Measurements from ENCODE around the gene MOV10.

DNA sequence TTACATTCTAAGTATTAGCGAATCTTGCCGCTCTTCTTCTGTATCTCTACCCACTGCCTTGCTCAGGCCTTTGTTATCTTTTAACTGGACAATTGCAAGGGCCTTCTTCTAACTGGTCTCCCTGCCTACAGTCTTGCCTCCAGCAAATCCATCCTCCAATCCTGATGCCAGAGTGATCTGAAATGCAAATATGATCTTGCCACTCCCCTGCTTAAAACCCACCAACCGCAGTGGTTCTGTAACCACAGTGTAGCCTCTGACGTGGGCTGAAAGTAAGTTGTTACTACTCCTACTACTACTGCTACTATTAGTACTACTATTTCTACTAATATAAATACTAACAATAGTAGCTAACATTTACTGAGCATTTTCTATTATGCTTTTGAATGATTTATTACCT lies 12.4 kb downstream of the MOV10 start:
- TF ChIP-seq, protein P1, sequence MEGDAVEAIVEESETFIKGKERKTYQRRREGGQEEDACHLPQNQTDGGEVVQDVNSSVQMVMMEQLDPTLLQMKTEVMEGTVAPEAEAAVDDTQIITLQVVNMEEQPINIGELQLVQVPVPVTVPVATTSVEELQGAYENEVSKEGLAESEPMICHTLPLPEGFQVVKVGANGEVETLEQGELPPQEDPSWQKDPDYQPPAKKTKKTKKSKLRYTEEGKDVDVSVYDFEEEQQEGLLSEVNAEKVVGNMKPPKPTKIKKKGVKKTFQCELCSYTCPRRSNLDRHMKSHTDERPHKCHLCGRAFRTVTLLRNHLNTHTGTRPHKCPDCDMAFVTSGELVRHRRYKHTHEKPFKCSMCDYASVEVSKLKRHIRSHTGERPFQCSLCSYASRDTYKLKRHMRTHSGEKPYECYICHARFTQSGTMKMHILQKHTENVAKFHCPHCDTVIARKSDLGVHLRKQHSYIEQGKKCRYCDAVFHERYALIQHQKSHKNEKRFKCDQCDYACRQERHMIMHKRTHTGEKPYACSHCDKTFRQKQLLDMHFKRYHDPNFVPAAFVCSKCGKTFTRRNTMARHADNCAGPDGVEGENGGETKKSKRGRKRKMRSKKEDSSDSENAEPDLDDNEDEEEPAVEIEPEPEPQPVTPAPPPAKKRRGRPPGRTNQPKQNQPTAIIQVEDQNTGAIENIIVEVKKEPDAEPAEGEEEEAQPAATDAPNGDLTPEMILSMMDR (IDR thresholded peaks at IDR 0.05; ENCODE audit: poor library complexity, severe bottlenecking): no peak
- TF ChIP-seq RAD21 (conservative IDR thresholded peaks at IDR 0.05): no peak
- TF ChIP-seq, protein P2, sequence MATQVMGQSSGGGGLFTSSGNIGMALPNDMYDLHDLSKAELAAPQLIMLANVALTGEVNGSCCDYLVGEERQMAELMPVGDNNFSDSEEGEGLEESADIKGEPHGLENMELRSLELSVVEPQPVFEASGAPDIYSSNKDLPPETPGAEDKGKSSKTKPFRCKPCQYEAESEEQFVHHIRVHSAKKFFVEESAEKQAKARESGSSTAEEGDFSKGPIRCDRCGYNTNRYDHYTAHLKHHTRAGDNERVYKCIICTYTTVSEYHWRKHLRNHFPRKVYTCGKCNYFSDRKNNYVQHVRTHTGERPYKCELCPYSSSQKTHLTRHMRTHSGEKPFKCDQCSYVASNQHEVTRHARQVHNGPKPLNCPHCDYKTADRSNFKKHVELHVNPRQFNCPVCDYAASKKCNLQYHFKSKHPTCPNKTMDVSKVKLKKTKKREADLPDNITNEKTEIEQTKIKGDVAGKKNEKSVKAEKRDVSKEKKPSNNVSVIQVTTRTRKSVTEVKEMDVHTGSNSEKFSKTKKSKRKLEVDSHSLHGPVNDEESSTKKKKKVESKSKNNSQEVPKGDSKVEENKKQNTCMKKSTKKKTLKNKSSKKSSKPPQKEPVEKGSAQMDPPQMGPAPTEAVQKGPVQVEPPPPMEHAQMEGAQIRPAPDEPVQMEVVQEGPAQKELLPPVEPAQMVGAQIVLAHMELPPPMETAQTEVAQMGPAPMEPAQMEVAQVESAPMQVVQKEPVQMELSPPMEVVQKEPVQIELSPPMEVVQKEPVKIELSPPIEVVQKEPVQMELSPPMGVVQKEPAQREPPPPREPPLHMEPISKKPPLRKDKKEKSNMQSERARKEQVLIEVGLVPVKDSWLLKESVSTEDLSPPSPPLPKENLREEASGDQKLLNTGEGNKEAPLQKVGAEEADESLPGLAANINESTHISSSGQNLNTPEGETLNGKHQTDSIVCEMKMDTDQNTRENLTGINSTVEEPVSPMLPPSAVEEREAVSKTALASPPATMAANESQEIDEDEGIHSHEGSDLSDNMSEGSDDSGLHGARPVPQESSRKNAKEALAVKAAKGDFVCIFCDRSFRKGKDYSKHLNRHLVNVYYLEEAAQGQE (IDR thresholded peaks at IDR 0.05; ENCODE audit: borderline replicate concordance): no peak
- no peak for TF ChIP-seq EZH2 (IDR thresholded peaks at IDR 0.05; ENCODE audit: borderline replicate concordance, insufficient read depth, low read length, poor library complexity, severe bottlenecking)
- TF ChIP-seq MXI1 (conservative IDR thresholded peaks at IDR 0.05; ENCODE audit: poor library complexity, severe bottlenecking): no peak
- TF ChIP-seq EP300 (conservative IDR thresholded peaks at IDR 0.05; ENCODE audit: poor library complexity, severe bottlenecking): no peak
